ES-I3 (cell line): ENCODE results near the gene ZNF592.
"Not testable (repeated sequence)": the region's sequence is repeated elsewhere in the genome, so short reads cannot be mapped to it uniquely, and the experiment has no call there.

Experiments
- H3K36me3 ChIP-seq: 2 replicates; pipeline ENCODE4 v1.6.1; 2013; ENCODE audit warnings: mild to moderate bottlenecking, low read length, control low read depth, moderate library complexity; ENCODE audit not compliant: insufficient read depth
- H3K4me1 ChIP-seq: 2 replicates; pipeline ENCODE4 v1.6.1; 2013; ENCODE audit warnings: mild to moderate bottlenecking, control low read depth, low read length; ENCODE audit not compliant: insufficient read depth
- H3K9ac ChIP-seq: 2 replicates; pipeline ENCODE4 v1.6.1; 2013; ENCODE audit warnings: low read depth, mild to moderate bottlenecking, low read length, moderate library complexity
- H3K9me3 ChIP-seq: 2 replicates; pipeline ENCODE4 v1.6.1; 2013; ENCODE audit warnings: mild to moderate bottlenecking, low read length, moderate library complexity; ENCODE audit not compliant: control insufficient read depth, insufficient read depth

ZNF592 gene

GRCh38 chr15:84842781-84843180 lies 94.4 kb downstream of the ZNF592 start:
- H3K36me3 ChIP-seq, result peaks cover 5% of the 10 kb centered on the region; the same call in 1 of the 2 replicates
- no peaks in the 10 kb centered on the region for H3K4me1 ChIP-seq
- H3K9me3 ChIP-seq, result peaks cover 2% of the 10 kb centered on the region; the same call in 1 of the 2 replicates
- no peak overlapping the region for H3K9ac ChIP-seq

- no peak overlapping the region for H3K9ac ChIP-seq
- H3K4me1 ChIP-seq, result no peaks in the 10 kb centered on the region
- H3K9me3 ChIP-seq, result peaks cover 2% of the 10 kb centered on the region; the same call in 1 of the 2 replicates
- no peaks in the 10 kb centered on the region for H3K36me3 ChIP-seq
Measured at GRCh38 chr15:84844964-84845363, 96.6 kb downstream of the ZNF592 start.

- H3K4me1 ChIP-seq, H3K9me3 ChIP-seq, H3K36me3 ChIP-seq, H3K9ac ChIP-seq: not testable (repeated sequence)
Measured at GRCh38 chr15:84845631-84846030, 97.2 kb downstream of the ZNF592 start.

- Histone ChIP-seq H3K9ac (no peak overlapping the region), H3K4me1 (no peaks in the 10 kb centered on the region), H3K36me3 (no peaks in the 10 kb centered on the region), H3K9me3 (peaks cover 2% of the 10 kb centered on the region; the same call in 1 of the 2 replicates)
Measured at GRCh38 chr15:84846269-84846668, 97.9 kb downstream of the ZNF592 start.

GRCh38 chr15:84847382-84847781 lies 99.0 kb downstream of the ZNF592 start:
- H3K36me3 ChIP-seq, result no peaks in the 10 kb centered on the region
- no peaks in the 10 kb centered on the region for H3K4me1 ChIP-seq

GRCh38 chr15:84852212-84852611 lies 103.8 kb downstream of the ZNF592 start:
- no peaks in the 10 kb centered on the region; the same call in 1 of the 2 replicates for H3K36me3 ChIP-seq
- H3K9ac ChIP-seq, result no peak overlapping the region
- H3K9me3 ChIP-seq, result peaks cover under 1% of the 10 kb centered on the region; the same call in 1 of the 2 replicates
- no peaks in the 10 kb centered on the region for H3K4me1 ChIP-seq

More at GRCh38 chr15:84847382-84847781, 99.0 kb downstream of the ZNF592 start:
- Histone ChIP-seq H3K9me3 (peaks cover 2% of the 10 kb centered on the region; the same call in 1 of the 2 replicates), H3K9ac (no peak overlapping the region)

- Histone ChIP-seq H3K36me3 (no peaks in the 10 kb centered on the region; the same call in 1 of the 2 replicates), H3K4me1 (no peaks in the 10 kb centered on the region), H3K9me3 (no peaks in the 10 kb centered on the region), H3K9ac (no peak overlapping the region)
Measured at GRCh38 chr15:84855136-84855535, 106.7 kb downstream of the ZNF592 start.

GRCh38 chr15:84855765-84856164 lies 107.4 kb downstream of the ZNF592 start:
- Histone ChIP-seq H3K36me3 (no peaks in the 10 kb centered on the region; the same call in 1 of the 2 replicates), H3K9ac (no peak overlapping the region), H3K9me3 (no peaks in the 10 kb centered on the region), H3K4me1 (no peaks in the 10 kb centered on the region)
